Kidney epithelial cell (primary cell): ENCODE data around the gene IGLL1. TPM values are rescaled to one million over a fixed set of nuclear protein-coding genes. Genes with fewer than 3 reads are reported as not detected.
"Not testable (repeated sequence)": the region's sequence is repeated elsewhere in the genome, so short reads cannot be mapped to it uniquely, and the experiment has no call there.

Experiments used
- DNase-seq: peaks from one replicate; pipeline ENCODE4 v3.0.0-alpha.2; 2010; ENCODE audit warnings: low read depth
- H3K27me3 ChIP-seq: 2 replicates; pipeline ENCODE4 v1.6.0; 2011; ENCODE audit warnings: low read length; ENCODE audit not compliant: control insufficient read depth, insufficient read depth
- H3K36me3 ChIP-seq: 2 replicates; pipeline ENCODE4 v1.5.1; 2011; ENCODE audit warnings: low read length; ENCODE audit not compliant: control insufficient read depth, insufficient read depth
- H3K4me3 ChIP-seq: 2 replicates; pipeline ENCODE4 v1.5.1; 2011; ENCODE audit warnings: low read depth, mild to moderate bottlenecking, control low read depth, low read length
- CTCF ChIP-seq: IDR thresholded peaks from 2 replicates; pipeline ENCODE4 v1.5.1; 2011; ENCODE audit warnings: mild to moderate bottlenecking, moderate library complexity, low read length, control low read depth, inconsistent platforms; ENCODE audit not compliant: insufficient read depth, poor library complexity, severe bottlenecking
- total RNA-seq: library from RNA; depleted of rRNA; stranded (reverse); fragments of >200 nt; gene quantifications from 2 replicates; pipeline ENCODE4 v1.2.3, GENCODE V29; 2015

IGLL1 gene
- total RNA-seq, 1 donor from 2014 or later, result not detected

DNA sequence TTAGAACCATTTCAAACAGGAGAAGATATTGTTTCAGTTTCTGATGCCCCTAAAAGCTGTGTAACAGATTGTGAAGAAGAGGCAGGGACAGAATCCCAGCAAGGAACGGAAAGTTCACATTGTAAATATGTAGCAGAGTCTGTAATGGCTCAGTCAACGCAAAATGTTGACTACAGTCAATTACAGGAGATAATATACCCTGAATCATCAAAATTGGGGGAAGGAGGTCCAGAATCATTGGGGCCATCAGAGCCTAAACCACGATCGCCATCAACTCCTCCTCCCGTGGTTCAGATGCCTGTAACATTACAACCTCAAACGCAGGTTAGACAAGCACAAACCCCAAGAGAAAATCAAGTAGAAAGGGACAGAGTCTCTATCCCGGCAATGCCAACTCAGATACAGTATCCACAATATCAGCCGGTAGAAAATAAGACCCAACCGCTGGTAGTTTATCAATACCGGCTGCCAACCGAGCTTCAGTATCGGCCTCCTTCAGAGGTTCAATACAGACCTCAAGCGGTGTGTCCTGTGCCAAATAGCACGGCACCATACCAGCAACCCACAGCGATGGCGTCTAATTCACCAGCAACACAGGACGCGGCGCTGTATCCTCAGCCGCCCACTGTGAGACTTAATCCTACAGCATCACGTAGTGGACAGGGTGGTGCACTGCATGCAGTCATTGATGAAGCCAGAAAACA lies 40.8 kb downstream of the IGLL1 start:
- DNase-seq, result no peak
- Histone ChIP-seq H3K27me3 (no peaks in the 10 kb centered on the region), H3K36me3 (no peaks in the 10 kb centered on the region), H3K4me3 (no peak overlapping the region)
- peak; percentile 83 for TF ChIP-seq CTCF

DNA sequence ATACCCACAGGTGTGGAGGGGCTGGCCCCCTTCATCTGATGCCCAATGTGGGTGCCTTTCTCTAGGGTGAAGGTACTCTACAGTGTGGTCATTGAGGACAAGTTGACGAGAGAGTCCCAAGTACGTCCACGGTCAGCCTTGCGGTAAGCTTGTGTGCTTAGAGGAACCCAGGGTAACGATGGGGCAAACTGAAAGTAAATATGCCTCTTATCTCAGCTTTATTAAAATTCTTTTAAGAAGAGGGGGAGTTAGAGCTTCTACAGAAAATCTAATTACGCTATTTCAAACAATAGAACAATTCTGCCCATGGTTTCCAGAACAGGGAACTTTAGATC lies 41.4 kb downstream of the IGLL1 start:
- H3K27me3 ChIP-seq, H3K4me3 ChIP-seq, H3K36me3 ChIP-seq, DNase-seq: not testable (repeated sequence)

DNA sequence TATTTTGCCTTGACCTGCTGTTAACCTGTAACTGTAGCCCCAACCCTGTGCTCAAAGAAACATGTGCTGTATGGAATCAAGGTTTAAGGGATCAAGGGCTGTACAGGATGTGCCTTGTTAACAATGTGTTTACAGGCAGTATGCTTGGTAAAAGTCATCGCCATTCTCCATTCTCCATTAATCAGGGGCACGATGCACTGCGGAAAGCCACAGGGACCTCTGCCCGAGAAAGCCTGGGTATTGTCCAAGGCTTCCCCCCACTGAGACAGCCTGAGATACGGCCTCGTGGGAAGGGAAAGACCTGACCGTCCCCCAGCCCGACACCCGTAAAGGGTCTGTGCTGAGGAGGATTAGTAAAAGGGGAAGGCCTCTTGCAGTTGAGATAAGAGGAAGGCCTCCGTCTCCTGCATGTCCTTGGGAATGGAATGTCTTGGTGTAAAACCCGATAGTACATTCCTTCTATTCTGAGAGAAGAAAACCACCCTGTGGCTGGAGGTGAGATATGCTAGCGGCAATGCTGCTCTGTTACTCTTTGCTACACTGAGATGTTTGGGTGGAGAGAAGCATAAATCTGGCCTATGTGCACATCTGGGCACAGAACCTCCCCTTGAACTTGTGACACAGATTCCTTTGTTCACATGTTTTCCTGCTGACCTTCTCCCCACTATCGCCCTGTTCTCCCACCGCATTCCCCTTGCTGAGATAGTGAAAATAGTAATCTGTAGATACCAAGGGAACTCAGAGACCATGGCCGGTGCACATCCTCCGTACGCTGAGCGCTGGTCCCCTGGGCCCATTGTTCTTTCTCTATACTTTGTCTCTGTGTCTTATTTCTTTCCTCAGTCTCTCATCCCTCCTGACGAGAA lies 42.0 kb downstream of the IGLL1 start:
- H3K4me3 ChIP-seq, H3K27me3 ChIP-seq, DNase-seq, H3K36me3 ChIP-seq: not testable (repeated sequence)

DNA sequence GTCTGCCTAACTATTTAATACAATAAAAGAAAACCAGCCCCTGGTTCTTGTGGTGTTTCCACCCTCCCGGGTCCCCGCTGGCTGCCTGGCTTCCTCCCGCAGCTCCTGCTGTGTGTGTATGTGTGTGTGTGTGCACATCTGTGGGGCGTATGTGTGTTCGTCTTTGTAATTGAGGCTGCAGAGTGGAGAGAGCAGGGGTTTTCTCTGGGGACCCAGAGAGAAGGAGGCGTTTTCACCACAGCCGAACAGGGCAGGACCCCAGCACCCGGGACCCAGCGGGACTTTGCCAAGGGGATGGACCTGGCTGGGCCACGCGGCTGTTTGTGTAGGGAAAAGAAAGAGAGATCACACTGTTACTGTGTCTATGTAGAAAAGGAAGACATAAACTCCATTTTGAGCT lies 42.7 kb downstream of the IGLL1 start:
- Histone ChIP-seq H3K27me3 (no peaks in the 10 kb centered on the region), H3K36me3 (no peaks in the 10 kb centered on the region), H3K4me3 (no peak overlapping the region)
- no peak for TF ChIP-seq CTCF
- DNase-seq, result no peak

DNA sequence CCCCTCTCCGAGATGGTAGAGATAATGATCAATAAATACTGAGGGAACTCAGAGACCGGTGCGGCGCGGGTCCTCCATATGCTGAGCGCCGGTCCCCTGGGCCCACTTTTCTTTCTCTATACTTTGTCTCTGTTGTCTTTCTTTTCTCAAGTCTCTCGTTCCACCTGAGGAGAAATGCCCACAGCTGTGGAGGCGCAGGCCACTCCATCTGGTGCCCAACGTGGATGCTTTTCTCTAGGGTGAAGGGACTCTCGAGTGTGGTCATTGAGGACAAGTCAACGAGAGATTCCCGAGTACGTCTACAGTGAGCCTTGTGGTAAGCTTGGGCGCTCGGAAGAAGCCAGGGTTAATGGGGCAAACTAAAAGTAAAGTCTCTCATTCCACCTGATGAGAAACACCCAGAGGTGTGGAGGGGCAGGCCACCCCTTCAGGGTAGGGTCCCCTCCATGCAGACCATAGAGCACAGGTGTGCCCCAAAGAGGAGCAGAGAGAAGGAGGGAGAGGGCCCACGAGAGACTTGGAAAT lies 43.2 kb downstream of the IGLL1 start:
- H3K27me3 ChIP-seq, result no peaks in the 10 kb centered on the region
- H3K4me3 ChIP-seq, result no peak overlapping the region
- TF ChIP-seq CTCF, result no peak
- no peaks in the 10 kb centered on the region for H3K36me3 ChIP-seq
- no peak for DNase-seq

GRCh38 chr22:23535790-23536661 lies 44.1 kb downstream of the IGLL1 start:
- H3K4me3 ChIP-seq, DNase-seq, H3K36me3 ChIP-seq, H3K27me3 ChIP-seq: not testable (repeated sequence)
